ENCODE results near the gene ACTN1. TPM values are rescaled to one million over a fixed set of nuclear protein-coding genes. Genes with fewer than 3 reads are reported as not detected.
A peak's percentile ranks its signal among the peaks of the same experiment; 100 is the strongest.

Gene ACTN1
- total RNA-seq, 1 donor from 2014 or later, result 133 TPM

DNA sequence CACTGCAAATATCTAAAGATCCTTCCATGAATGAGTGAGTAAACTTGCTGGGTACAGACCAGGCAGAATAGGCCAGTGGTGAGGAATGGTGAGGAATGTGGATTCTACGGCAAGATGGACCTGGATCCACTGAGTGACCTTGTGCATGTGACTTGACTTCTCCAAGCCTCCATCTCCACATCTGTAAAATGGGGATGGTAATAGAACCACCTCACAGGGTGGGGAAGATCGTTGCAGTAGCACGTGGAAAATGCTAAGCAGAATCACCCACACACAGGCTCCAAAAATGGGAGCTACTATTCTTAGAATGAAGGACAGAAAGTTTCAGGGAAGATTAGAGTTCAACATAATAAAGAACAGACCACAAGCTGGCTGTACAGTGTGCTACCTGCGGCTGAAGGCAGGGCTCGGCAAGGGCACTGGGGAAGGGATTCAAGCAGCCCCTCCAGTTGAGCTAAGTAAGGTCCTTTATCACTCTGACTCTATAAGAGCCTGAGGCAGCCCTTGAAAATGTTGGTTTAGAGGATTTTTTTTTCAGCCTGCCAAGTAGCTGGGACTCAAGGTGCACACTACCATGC, 47.5 kb downstream of the ACTN1 start:
- intact Hi-C loops (cut with micrococcal nuclease), result no loop called here
- Mint-ChIP-seq H3K4me1 (ENCODE audit: low read depth) (peaks cover 26% of the 10 kb centered on the region), H3K27ac (no peak overlapping the region), H3K27me3 (ENCODE audit: low read depth) (no peaks in the 10 kb centered on the region), H3K36me3 (ENCODE audit: low read depth) (peaks cover 10% of the 10 kb centered on the region), H3K9me3 (peaks cover 8% of the 10 kb centered on the region), H3K4me3 (ENCODE audit: low read depth) (no peak overlapping the region)
- DNase-seq (ENCODE audit: low spot score), result no peak

DNA sequence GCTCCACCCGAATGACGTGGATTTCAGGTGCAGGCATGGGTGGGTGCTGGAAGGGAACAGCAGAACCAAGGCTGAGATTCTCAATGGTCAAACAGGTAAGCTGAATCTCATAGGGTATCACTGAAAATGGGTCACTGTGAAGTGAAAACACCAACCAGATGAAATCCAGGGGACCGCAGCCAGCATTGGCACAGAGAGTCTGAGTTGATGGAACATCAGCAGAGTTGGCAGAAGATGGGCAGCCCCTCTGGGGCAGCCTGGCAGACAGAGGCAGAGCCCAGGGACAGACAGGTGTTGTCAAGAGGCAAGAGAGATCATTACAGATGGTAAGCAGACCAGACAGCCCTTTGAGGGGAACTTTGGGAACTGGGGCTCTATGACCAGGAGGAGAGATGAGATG, 48.0 kb downstream of the ACTN1 start:
- Mint-ChIP-seq H3K9me3 (peaks cover 11% of the 10 kb centered on the region), H3K4me3 (ENCODE audit: low read depth) (no peak overlapping the region), H3K4me1 (ENCODE audit: low read depth) (peaks cover 26% of the 10 kb centered on the region), H3K27me3 (ENCODE audit: low read depth) (no peaks in the 10 kb centered on the region), H3K27ac (no peak overlapping the region), H3K36me3 (ENCODE audit: low read depth) (peaks cover 15% of the 10 kb centered on the region)
- intact Hi-C loops (cut with micrococcal nuclease), result no loop called here
- DNase-seq (ENCODE audit: low spot score), result no peak

DNA sequence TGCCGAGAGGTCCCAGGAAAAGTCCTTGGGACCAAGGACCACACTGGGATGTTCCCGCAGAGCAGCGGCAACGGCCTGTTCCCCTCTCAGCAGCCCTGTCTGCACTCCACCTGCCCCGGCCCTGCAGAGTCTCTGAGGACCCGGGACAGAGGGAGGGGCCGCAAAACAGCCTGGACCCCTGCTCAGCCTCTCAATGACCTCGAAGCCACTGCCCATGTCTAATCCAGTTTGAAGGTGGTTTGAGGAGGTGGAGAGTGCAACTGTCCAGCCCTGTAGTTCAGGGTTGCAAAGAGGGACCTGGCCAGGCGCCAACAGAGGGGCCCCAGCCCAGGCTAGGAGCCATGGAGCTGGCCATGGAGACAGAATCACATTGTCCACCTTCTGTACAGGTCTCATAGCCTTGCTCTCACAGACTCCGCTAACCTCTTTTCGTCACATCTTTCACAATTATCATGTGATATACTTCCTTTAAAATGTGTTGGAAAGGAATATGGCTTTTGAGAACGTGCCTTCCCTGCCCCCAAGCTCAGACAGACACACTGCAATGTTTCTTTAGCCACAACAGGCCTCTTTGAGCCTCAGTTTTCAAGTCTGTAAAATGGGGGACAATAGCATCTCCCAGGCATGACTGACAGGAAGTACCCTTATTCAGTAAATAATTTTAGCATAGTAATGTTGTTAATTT, 49.3 kb downstream of the ACTN1 start:
- no peak overlapping the region for H3K27ac Mint-ChIP-seq
- no peak for DNase-seq (ENCODE audit: low spot score)
- H3K4me3 Mint-ChIP-seq (ENCODE audit: low read depth), result no peak overlapping the region
- peaks cover 24% of the 10 kb centered on the region for H3K4me1 Mint-ChIP-seq (ENCODE audit: low read depth)
- H3K36me3 Mint-ChIP-seq (ENCODE audit: low read depth), result peaks cover 26% of the 10 kb centered on the region
- peaks cover 18% of the 10 kb centered on the region for H3K9me3 Mint-ChIP-seq
- no peaks in the 10 kb centered on the region for H3K27me3 Mint-ChIP-seq (ENCODE audit: low read depth)
- intact Hi-C loops (cut with micrococcal nuclease), result no loop called here

- DNase-seq (ENCODE audit: low spot score), result no peak
- Mint-ChIP-seq H3K4me3 (ENCODE audit: low read depth) (no peak overlapping the region), H3K4me1 (ENCODE audit: low read depth) (peaks cover 27% of the 10 kb centered on the region), H3K27ac (peak overlapping the region; percentile 30), H3K36me3 (ENCODE audit: low read depth) (peaks cover 34% of the 10 kb centered on the region), H3K27me3 (ENCODE audit: low read depth) (no peaks in the 10 kb centered on the region), H3K9me3 (peaks cover 18% of the 10 kb centered on the region)
- intact Hi-C loops (cut with micrococcal nuclease), result no loop called here
These were observed 50.1 kb downstream of the ACTN1 start for GRCh38 chr14:68928770-68929550.

- peak overlapping the region; percentile 30 for H3K27ac Mint-ChIP-seq
- H3K27me3 Mint-ChIP-seq (ENCODE audit: low read depth), result no peaks in the 10 kb centered on the region
- DNase-seq (ENCODE audit: low spot score), result no peak
- peaks cover 18% of the 10 kb centered on the region for H3K9me3 Mint-ChIP-seq
- no peak overlapping the region for H3K4me3 Mint-ChIP-seq (ENCODE audit: low read depth)
- intact Hi-C loops (cut with micrococcal nuclease), result no loop called here
- H3K4me1 Mint-ChIP-seq (ENCODE audit: low read depth), result peaks cover 32% of the 10 kb centered on the region
- peaks cover 40% of the 10 kb centered on the region for H3K36me3 Mint-ChIP-seq (ENCODE audit: low read depth)
These were observed 51.0 kb downstream of the ACTN1 start for GRCh38 chr14:68927956-68928675.

GRCh38 chr14:68927089-68927488, 52.0 kb downstream of the ACTN1 start:
- Mint-ChIP-seq H3K4me1 (ENCODE audit: low read depth) (peaks cover 32% of the 10 kb centered on the region), H3K36me3 (ENCODE audit: low read depth) (peaks cover 40% of the 10 kb centered on the region), H3K27ac (no peak overlapping the region), H3K9me3 (peaks cover 18% of the 10 kb centered on the region), H3K27me3 (ENCODE audit: low read depth) (no peaks in the 10 kb centered on the region), H3K4me3 (ENCODE audit: low read depth) (no peak overlapping the region)
- intact Hi-C loops (cut with micrococcal nuclease), result no loop called here
- DNase-seq (ENCODE audit: low spot score), result no peak

DNA sequence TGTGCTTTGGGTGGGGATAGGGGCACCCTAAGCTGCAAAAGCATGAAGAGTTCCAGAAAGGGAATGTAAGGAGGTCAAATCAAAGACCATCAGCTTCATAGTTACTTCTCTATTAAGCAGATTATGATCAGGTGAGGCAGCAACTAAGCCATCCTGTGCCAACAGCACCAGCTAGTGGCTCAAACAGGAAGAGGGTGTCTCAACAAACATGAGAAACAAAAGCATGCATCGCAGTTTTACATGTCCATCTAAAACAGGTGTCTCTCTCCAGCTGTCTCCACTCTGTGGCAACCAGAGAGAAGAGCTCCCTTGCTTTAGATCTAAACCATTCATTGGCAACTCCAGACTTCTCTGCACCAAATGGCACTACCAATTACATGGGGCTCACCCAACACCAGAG, 52.9 kb downstream of the ACTN1 start:
- Mint-ChIP-seq H3K27ac (no peak overlapping the region), H3K9me3 (peaks cover 18% of the 10 kb centered on the region), H3K4me1 (ENCODE audit: low read depth) (peaks cover 29% of the 10 kb centered on the region), H3K36me3 (ENCODE audit: low read depth) (peaks cover 40% of the 10 kb centered on the region), H3K27me3 (ENCODE audit: low read depth) (no peaks in the 10 kb centered on the region), H3K4me3 (ENCODE audit: low read depth) (no peak overlapping the region)
- intact Hi-C loops (cut with micrococcal nuclease), result no loop called here
- no peak for DNase-seq (ENCODE audit: low spot score)

DNA sequence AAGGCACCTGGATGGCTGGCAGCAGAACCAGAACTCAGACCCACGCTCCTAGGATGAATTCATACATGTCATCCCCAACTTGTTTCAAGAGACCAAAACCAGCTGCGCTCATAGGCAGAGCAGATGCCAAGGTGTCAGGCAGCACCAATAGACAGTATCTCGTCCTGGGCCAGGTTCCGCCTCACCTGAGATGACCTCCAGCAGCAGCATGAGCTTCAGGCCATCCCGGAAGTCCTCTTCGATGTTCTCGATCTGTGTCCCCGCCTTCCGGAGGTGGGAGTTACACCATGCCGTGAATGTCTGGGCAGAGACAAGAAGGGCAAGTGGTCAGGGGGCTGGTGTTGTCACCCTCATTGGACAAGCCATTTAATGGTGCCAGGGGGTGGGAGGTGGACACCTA, 53.7 kb downstream of the ACTN1 start:
- intact Hi-C loops (cut with micrococcal nuclease), result no loop called here

DNA sequence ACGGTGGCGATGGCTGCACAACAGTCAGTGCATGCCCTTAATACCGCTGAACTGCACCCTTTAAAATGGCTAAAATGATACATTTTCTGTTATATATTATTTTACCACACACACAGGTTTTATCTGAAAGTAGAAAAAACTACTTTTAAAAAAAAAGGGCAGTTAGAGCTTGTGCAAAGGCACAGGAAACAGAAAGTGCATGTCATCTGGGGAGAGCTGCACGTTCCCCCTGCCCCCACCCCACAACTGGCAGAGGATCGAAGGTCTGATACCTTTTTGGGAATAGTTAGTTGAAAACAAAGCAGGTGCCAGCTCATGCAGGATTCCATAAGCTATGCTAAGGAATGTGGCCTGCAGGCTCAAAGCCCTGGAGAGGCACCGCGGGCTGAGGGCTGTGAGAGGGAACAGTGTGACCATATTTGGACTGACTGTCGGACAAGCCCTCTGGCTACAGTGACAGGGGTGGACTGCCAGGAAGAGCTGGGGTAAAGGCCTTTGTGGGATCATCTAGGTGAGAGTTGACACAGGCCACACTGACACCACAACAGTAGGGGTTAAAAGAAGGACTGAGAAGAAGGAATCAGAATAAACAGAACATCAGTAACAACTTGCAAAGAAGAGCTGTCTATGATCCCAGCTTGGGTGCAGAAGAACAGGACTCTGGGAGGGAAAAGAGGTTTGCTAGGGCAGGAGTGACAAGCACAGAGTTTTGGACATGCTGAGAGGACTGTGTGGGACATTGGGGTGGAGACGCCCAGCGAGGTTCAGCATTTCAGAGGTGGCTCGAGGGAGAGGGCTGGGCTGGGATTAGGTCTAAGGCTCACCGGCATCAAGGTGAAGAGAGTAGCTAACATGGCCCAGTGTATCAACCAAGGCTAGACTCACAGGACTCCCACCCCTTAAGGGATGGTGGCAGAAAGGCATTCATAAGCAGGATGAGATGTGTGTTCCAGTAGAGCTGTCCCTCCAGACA, 54.6 kb downstream of the ACTN1 start:
- no peak for DNase-seq (ENCODE audit: low spot score)
- Mint-ChIP-seq H3K36me3 (ENCODE audit: low read depth) (peaks cover 41% of the 10 kb centered on the region), H3K27ac (peak overlapping the region; percentile 52), H3K27me3 (ENCODE audit: low read depth) (no peaks in the 10 kb centered on the region), H3K4me1 (ENCODE audit: low read depth) (peaks cover 29% of the 10 kb centered on the region), H3K4me3 (ENCODE audit: low read depth) (no peak overlapping the region), H3K9me3 (peaks cover 18% of the 10 kb centered on the region)
- intact Hi-C loops (cut with micrococcal nuclease), result no loop called here

More for the DNA sequence above, 53.7 kb downstream of the ACTN1 start:
- peaks cover 18% of the 10 kb centered on the region for H3K9me3 Mint-ChIP-seq
- H3K27ac Mint-ChIP-seq, result no peak overlapping the region
- DNase-seq (ENCODE audit: low spot score), result no peak
- H3K27me3 Mint-ChIP-seq (ENCODE audit: low read depth), result no peaks in the 10 kb centered on the region
- peaks cover 40% of the 10 kb centered on the region for H3K36me3 Mint-ChIP-seq (ENCODE audit: low read depth)
- H3K4me3 Mint-ChIP-seq (ENCODE audit: low read depth), result no peak overlapping the region
- peaks cover 29% of the 10 kb centered on the region for H3K4me1 Mint-ChIP-seq (ENCODE audit: low read depth)

- H3K4me3 Mint-ChIP-seq (ENCODE audit: low read depth), result no peak overlapping the region
- no peak overlapping the region for H3K27ac Mint-ChIP-seq
- H3K27me3 Mint-ChIP-seq (ENCODE audit: low read depth), result no peaks in the 10 kb centered on the region
- DNase-seq (ENCODE audit: low spot score), result no peak
- H3K36me3 Mint-ChIP-seq (ENCODE audit: low read depth), result peaks cover 50% of the 10 kb centered on the region
- peaks cover 18% of the 10 kb centered on the region for H3K4me1 Mint-ChIP-seq (ENCODE audit: low read depth)
- peaks cover 18% of the 10 kb centered on the region for H3K9me3 Mint-ChIP-seq
- intact Hi-C loops (cut with micrococcal nuclease), result no loop called here
These were observed 56.2 kb downstream of the ACTN1 start for GRCh38 chr14:68922886-68923285.

DNA sequence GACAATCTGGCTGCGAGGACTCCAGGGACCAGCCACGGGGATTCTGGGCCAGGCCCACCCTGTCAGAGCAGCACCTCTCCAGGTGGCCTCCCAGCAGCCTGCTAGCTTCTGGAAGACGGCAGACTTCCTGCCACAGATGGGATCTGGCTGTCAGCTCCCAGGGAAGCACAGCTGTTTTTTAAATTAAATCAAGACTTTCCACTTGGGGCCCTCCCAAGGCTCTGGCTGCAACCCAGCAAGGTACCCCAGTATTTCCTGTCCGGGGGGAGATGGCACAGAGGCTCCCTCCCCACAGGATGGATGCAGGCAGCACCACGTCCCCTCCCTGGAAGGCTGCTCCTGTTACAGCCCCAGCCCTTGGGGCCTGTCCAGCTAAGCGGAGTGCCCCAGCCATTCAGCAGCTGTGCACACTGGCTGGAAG, 56.9 kb downstream of the ACTN1 start:
- H3K27me3 Mint-ChIP-seq (ENCODE audit: low read depth), result no peaks in the 10 kb centered on the region
- no peak for DNase-seq (ENCODE audit: low spot score)
- peaks cover 55% of the 10 kb centered on the region for H3K36me3 Mint-ChIP-seq (ENCODE audit: low read depth)
- no peak overlapping the region for H3K4me3 Mint-ChIP-seq (ENCODE audit: low read depth)
- peaks cover 18% of the 10 kb centered on the region for H3K4me1 Mint-ChIP-seq (ENCODE audit: low read depth)
- H3K27ac Mint-ChIP-seq, result no peak overlapping the region
- intact Hi-C loops (cut with micrococcal nuclease), result no loop called here
- H3K9me3 Mint-ChIP-seq, result peaks cover 17% of the 10 kb centered on the region

- DNase-seq (ENCODE audit: low spot score), result no peak
- peaks cover 55% of the 10 kb centered on the region for H3K36me3 Mint-ChIP-seq (ENCODE audit: low read depth)
- H3K9me3 Mint-ChIP-seq, result peaks cover 11% of the 10 kb centered on the region
- H3K4me1 Mint-ChIP-seq (ENCODE audit: low read depth), result peaks cover 18% of the 10 kb centered on the region
- intact Hi-C loops (cut with micrococcal nuclease), result no loop called here
- H3K4me3 Mint-ChIP-seq (ENCODE audit: low read depth), result no peak overlapping the region
- H3K27me3 Mint-ChIP-seq (ENCODE audit: low read depth), result no peaks in the 10 kb centered on the region
- H3K27ac Mint-ChIP-seq, result no peak overlapping the region
These were observed 57.4 kb downstream of the ACTN1 start for GRCh38 chr14:68921666-68922065.

Data from activated T-helper 2 cell treated with anti-CD3 and anti-CD28 coated beads, Interferon-gamma antibody, Interleukin-2, Interleukin-4, amounts not matched to agents 10 μg/mL and 5 μg/mL and 100 μg/mL, durations not matched to agents 14 hours and 24 hours and 36 hours (primary cell).